HL-60 (cell line): ENCODE results near the gene CUL2.

Experiments
- DNase-seq, 2 experiments: peaks; one replicate each; pipeline ENCODE4 v3.0.0-alpha.2; 2010 to 2020; ENCODE audit warnings: low read depth in 1 of 2, low spot score in 1 of 2
- H3K27ac ChIP-seq: fragments of 250-450 bp; sonication (Bioruptor Pico); replicated peaks from 2 replicates; pipeline ENCODE4 v1.5.1; 2020; ENCODE audit warnings: mild to moderate bottlenecking, moderate library complexity
- H3K27me3 ChIP-seq: fragments of 250-450 bp; sonication (Bioruptor Pico); 2 replicates; pipeline ENCODE4 v1.5.1; 2021; ENCODE audit warnings: mild to moderate bottlenecking, moderate library complexity; ENCODE audit not compliant: insufficient read depth, poor library complexity, severe bottlenecking
- H3K4me3 ChIP-seq: replicated peaks from 2 replicates; pipeline ENCODE4 v1.5.1; 2011; ENCODE audit warnings: mild to moderate bottlenecking, control low read depth, low read length; ENCODE audit not compliant: insufficient read depth
- CTCF ChIP-seq: IDR thresholded peaks from one replicate; pipeline ENCODE4 v1.5.1; 2011; ENCODE audit warnings: low read length, control low read depth, inconsistent platforms; ENCODE audit not compliant: insufficient read depth
- GABPA ChIP-seq: IDR thresholded peaks from 2 replicates; pipeline ENCODE4 v1.6.1; 2012; ENCODE audit warnings: low read depth
- POLR2AphosphoS5 ChIP-seq: IDR thresholded peaks from 2 replicates; pipeline ENCODE4 v1.6.1; 2012; ENCODE audit warnings: low read depth
- REST ChIP-seq: IDR thresholded peaks from 2 replicates; pipeline ENCODE4 v1.6.1; 2012; ENCODE audit warnings: low read depth; ENCODE audit not compliant: insufficient replicate concordance
- SPI1 ChIP-seq: IDR thresholded peaks from 2 replicates; pipeline ENCODE4 v1.6.1; 2012; ENCODE audit warnings: low read depth, mild to moderate bottlenecking, borderline replicate concordance

CUL2 gene

DNA sequence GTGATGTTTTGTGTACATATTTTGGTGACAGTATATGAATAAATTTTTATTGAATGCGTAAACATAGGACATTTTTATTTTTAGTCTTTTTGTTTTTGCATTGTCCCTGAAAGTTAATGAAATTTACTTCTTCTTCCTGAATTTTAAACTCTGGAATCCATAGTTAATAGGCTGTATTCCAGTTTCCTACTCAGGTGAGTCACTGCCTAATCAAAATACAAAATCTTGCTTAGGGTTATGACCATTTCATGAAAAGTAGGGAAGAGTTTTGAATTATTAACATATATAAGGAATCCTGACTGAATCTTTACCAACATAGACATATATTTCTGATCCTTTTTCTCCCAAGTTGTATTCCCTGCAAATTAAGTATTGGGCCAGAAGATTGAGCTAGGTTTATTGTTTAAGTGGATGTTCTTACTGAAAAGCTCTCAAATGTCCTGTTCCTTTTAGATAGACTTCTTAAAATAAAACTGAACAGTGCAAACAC, 39.1 kb upstream of the CUL2 start:
- TF ChIP-seq SPI1 (no peak), POLR2AphosphoS5 (no peak), GABPA (no peak), REST (no peak), CTCF (no peak)
- H3K27ac ChIP-seq = no peak overlapping the region
- no peak for DNase-seq
- H3K27me3 ChIP-seq = no peaks in the 10 kb centered on the region
- no peak overlapping the region for H3K4me3 ChIP-seq

GRCh38 chr10:35127289-35127891, 37.2 kb upstream of the CUL2 start:
- TF ChIP-seq CTCF = no peak
- no peak for TF ChIP-seq GABPA
- no peak for TF ChIP-seq REST
- TF ChIP-seq SPI1 = no peak
- TF ChIP-seq POLR2AphosphoS5 = no peak; the same call in 1 of the 2 replicates
- peak overlapping the region; percentile 65 for H3K4me3 ChIP-seq
- DNase-seq = peak; percentile 12 to 55
- no peaks in the 10 kb centered on the region for H3K27me3 ChIP-seq
- H3K27ac ChIP-seq = peak overlapping the region; percentile 97

GRCh38 chr10:35126530-35127288, 36.6 kb upstream of the CUL2 start, which contains the start of gene CREM:
Gene CREM (plus strand): TSS chr10:35126846. CDS start chr10:35137836, 10,990 bp downstream.
- Histone ChIP-seq H3K27me3 (no peaks in the 10 kb centered on the region), H3K27ac (peak within 1 kb of the TSS; percentile 97), H3K4me3 (peak within 1 kb of the TSS; percentile 65)
- TF ChIP-seq CTCF = peak; percentile 19
- peak; percentile 86 for TF ChIP-seq POLR2AphosphoS5
- peak; percentile 8; the same call in 1 of the 2 replicates for TF ChIP-seq SPI1
- peak; percentile 51; the same call in 1 of the 2 replicates for TF ChIP-seq GABPA
- TF ChIP-seq REST = peak; percentile 55
- DNase-seq = peak; percentile 92 to 96
